Epithelial cell of prostate (primary cell): Measurements from ENCODE around the gene ABTB2.

Experiments used
- DNase-seq: peaks from one replicate; pipeline ENCODE4 v3.0.0-alpha.2; 2011; ENCODE audit warnings: low read depth, low spot score
- H3K27ac ChIP-seq: fragments of 450-650 bp; 2 replicates; pipeline ENCODE4 v1.5.1; 2017; ENCODE audit warnings: mild to moderate bottlenecking

Gene ABTB2

GRCh38 chr11:34204396-34205279 lies 153.2 kb downstream of the ABTB2 start:
- peak; percentile 93 for DNase-seq
- peak overlapping the region; percentile 41 for H3K27ac ChIP-seq

- no peak overlapping the region for H3K27ac ChIP-seq
- no peak for DNase-seq
Measured at GRCh38 chr11:34203377-34203871, 154.4 kb downstream of the ABTB2 start.

DNA sequence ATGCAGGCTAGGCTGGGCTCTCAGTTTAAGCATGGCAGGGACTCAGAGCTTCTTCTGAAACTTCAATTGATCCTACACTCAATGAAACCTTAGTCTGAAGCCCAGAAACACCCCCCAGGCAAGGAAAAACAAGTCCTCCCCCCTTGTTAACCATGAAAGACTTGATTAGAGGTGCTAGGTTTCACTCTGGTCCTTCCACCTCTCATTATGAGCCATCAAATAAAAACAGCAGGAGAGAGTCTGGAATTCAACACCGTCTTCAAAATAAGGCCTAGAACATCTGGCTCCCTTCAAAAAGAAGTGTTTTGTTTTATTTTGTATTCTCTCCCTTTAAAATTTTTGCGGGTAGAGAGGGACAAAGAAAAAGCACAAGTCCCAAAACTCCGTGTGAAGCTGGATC lies 156.7 kb downstream of the ABTB2 start:
- DNase-seq: no peak
- H3K27ac ChIP-seq: no peak overlapping the region

- no peak overlapping the region for H3K27ac ChIP-seq
- no peak for DNase-seq
Measured at GRCh38 chr11:34199525-34199924, 158.3 kb downstream of the ABTB2 start.

DNA sequence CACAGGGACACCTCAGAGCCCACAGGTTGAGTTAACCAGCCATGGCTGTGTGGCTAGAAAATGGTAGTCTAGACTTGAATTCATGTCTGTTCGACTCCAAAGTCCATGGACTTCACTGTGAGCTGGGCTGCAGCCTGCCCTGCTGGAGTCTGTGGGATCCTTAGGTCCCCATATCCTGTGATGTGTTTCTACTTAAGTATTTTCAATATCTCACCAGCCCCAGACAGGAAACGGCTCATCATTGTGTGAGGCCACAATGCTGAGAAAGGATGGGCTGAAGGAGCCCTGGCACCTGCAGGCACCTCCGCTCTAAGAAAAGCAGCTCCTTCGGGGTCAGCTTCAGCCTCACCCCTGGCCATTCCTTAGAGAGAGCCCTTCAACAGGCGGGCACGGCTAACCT lies 159.3 kb downstream of the ABTB2 start:
- H3K27ac ChIP-seq: no peak overlapping the region
- DNase-seq: no peak

DNA sequence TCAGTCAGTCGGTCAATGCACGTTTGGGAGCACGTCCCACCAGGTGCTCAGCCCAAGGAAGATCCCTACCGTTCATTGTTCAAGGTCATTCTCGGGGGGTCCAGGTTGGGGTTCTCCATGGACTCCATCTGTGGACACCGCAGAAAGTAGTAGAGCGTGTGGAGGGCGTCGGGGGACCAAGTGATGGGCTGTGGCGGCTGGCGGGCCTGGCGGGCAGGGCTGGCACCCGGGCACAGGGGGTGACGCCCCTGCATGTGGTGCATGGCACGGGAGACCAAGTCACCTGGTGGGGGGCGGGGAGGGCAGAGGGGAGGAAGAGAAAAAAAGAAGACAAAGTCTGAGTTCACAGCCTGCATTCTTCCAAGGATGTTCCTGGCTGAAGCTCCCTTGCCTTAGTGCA lies 160.6 kb downstream of the ABTB2 start:
- DNase-seq: no peak

GRCh38 chr11:34194576-34195335 lies 163.1 kb downstream of the ABTB2 start:
- no peak overlapping the region for H3K27ac ChIP-seq
- no peak for DNase-seq

More for the DNA sequence above, 160.6 kb downstream of the ABTB2 start:
- no peak overlapping the region for H3K27ac ChIP-seq

- peak overlapping the region; percentile 25 for H3K27ac ChIP-seq
- peak; percentile 61 for DNase-seq
Measured at GRCh38 chr11:34192481-34193401, 165.1 kb downstream of the ABTB2 start.

- no peak for DNase-seq
- no peak overlapping the region for H3K27ac ChIP-seq
Measured at GRCh38 chr11:34191578-34191977, 166.2 kb downstream of the ABTB2 start.

- DNase-seq: no peak
- no peak overlapping the region for H3K27ac ChIP-seq
Measured at GRCh38 chr11:34190192-34191139, 167.3 kb downstream of the ABTB2 start.

DNA sequence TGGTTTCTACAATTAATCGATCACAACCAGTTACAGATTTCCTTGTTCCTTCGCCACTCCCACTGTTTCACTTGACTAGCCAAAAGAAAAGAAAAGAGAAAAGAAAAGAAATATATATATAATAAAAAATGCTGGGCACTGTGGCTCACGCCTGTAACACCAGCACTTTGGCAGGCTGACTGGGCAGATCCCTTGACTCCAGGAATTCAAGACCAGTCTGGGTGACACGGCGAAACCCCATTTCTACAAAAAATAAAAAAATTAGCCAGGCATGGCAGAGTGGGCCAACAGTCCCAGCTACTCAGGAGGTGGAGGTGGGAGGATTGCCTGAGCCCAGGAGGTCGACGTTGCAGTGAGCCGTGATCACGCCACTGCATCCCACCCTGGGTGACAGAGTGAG lies 168.6 kb downstream of the ABTB2 start:
- H3K27ac ChIP-seq: no peak overlapping the region
- DNase-seq: no peak

DNA sequence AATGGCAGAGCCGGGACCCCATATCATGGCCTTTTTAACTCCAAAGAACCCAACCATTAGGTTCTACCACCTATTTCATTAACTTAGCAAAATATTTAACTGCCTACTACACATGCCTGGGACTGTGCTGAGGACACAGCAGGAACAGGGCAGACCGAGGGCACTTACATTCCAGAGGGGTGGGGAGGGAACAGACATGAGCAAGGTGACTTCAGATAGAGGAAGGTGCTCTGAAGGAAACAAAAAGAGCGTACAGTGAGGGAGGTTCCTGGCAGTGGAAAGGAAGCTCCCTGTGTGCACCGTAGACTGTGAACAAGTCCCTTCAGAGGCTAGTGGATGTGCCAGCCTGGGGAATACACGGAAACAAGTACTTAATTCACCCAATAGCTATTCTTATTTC lies 169.6 kb downstream of the ABTB2 start:
- no peak for DNase-seq

DNA sequence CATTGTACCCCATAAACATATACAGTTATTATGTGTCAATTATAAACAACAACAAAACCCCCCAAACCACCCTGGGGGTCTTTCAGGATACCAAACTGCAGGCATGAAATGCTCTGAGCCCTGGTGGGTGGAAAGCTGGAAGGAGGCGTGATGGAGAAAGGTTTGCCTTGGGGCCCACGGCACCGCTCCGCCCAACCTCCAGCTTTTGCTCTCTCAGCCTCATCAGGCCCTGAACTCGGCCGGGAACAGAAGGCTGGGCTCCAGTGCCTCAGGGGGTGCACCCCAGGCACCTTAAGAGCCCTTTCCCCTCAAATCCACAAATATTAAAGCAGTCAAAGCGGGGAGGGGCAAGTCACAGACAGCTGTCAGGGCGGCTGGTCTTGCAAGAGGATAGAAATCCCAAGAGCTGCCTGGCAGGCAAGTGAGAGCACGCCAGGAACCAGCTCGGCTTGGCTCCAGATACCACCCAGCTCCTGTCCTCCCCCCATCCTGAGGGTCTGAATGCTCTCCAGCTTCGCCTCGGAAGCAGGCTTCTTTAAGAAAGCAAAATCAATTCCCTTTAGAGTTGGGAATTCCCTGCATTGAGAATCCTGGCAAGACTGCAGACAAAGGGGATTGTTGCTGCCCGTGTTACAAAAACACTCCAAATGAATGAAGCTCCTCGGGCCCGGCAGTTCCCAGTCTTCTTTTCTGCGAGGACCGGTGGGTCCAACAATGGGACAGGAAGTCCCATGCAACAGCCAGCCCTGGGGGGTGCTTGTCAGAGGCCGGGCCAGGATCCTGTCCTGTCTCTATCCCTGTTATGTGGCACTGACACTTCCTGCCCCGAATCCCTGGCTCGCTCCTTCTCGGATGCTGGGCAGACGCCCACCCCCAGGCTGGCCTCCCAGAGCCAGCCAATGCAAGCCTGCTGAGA lies 171.6 kb downstream of the ABTB2 start:
- no peak overlapping the region for H3K27ac ChIP-seq
- DNase-seq: no peak

More for the DNA sequence above, 169.6 kb downstream of the ABTB2 start:
- no peak overlapping the region for H3K27ac ChIP-seq

DNA sequence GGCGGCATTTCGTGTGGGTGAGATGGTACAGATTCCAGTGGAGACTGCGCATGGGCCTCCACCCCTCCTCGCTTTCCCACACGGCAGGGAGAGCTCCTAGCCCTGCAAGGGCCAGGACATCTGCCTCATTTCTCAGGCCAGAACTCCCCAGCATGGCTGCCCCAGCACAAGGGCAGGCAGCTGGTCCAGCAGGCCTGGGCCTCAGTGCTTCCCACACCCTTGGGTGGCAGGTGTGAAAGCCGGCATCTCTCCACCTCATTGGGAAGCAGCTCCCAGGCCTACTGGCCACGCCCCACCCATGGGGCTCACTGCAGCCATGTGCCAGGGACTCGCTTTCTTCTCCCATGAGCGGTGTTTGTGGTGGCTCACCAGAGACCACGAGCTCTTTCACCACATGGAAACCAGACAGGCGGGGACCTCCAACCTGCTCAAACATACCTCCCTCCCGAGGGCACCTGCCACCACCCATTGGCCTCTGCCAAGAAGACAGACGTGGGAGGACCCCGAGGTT lies 173.2 kb downstream of the ABTB2 start:
- no peak overlapping the region for H3K27ac ChIP-seq
- DNase-seq: no peak

- H3K27ac ChIP-seq: no peak overlapping the region
Measured at GRCh38 chr11:34183848-34184391, 173.9 kb downstream of the ABTB2 start.

GRCh38 chr11:34182921-34183685 lies 174.7 kb downstream of the ABTB2 start:
- no peak for DNase-seq
- H3K27ac ChIP-seq: no peak overlapping the region

More at GRCh38 chr11:34183848-34184391, 173.9 kb downstream of the ABTB2 start:
- no peak for DNase-seq

DNA sequence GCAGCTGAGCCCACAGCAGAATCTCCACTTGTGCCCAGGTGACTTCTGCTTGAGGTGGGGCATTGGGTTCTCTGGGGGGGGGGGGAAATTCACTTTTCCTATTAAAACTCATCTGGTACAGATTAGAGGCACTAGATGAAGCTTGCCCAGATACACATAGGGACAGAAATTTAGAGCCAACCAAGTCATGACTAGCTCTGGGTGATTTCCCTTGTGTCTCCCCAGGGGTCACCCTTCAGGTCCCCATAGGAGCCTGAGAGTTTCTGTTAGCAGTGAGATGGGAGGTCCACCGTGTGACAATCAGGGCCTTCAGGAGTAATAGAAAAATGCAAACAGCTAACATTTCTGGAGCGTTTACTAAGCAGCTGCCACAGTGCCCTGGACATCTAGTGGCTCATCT lies 175.4 kb downstream of the ABTB2 start:
- no peak overlapping the region for H3K27ac ChIP-seq
- DNase-seq: no peak
